Activated B cell treated with CpG ODN at 0.5 μM for 24 hours (primary cell): ENCODE data around the gene KRTAP20-1. TPM values are rescaled to one million over a fixed set of nuclear protein-coding genes. Genes with fewer than 3 reads are reported as not detected.

Source experiments
- ATAC-seq: fragments of 200-7000 bp; cut with Tn5 transposase; one replicate; pipeline ENCODE4 v1.10.0; 2021; ENCODE audit warnings: low read depth, mild to moderate bottlenecking, moderate library complexity
- CTCF ChIA-PET: fragments of 350-600 bp; sonication (Branson Sonifier 250); formaldehyde crosslinking; loops from one replicate; lab custom pipeline; 2021; ENCODE audit warnings: antibody characterized with exemption; lab: Charles Lee
- POLR2A ChIA-PET: fragments of 350-600 bp; sonication (Branson Sonifier 250); formaldehyde crosslinking; loops from one replicate; lab custom pipeline; 2021; ENCODE audit warnings: antibody characterized with exemption; lab: Charles Lee
- DNase-seq: peaks from one replicate; pipeline ENCODE4 v3.0.0; 2022
- H3K27ac Mint-ChIP-seq: one replicate; pipeline ENCODE4 v1.8.0; 2020; ENCODE audit warnings: mixed read lengths
- H3K27me3 Mint-ChIP-seq: one replicate; pipeline ENCODE4 v1.8.0; 2021; ENCODE audit warnings: mixed read lengths
- H3K36me3 Mint-ChIP-seq: one replicate; pipeline ENCODE4 v1.8.0; 2021; ENCODE audit warnings: low read depth, mixed read lengths
- H3K4me1 Mint-ChIP-seq: one replicate; pipeline ENCODE4 v1.8.0; 2021; ENCODE audit warnings: mixed read lengths
- H3K4me3 Mint-ChIP-seq: one replicate; pipeline ENCODE4 v1.8.0; 2020; ENCODE audit warnings: mild to moderate bottlenecking, mixed read lengths
- H3K9me3 Mint-ChIP-seq: one replicate; pipeline ENCODE4 v1.8.0; 2020; ENCODE audit warnings: mixed read lengths
- intact Hi-C: fragments of 100-400 bp; cut with micrococcal nuclease; formaldehyde crosslinking; loops from one replicate; pipeline ENCODE4 v1.15.1; 2024
- total RNA-seq: library from RNA; stranded (reverse); gene quantifications from 2 replicates; pipeline ENCODE4 v1.2.3, GENCODE V29; 2022
- TF ChIP-seq, protein P1 (sequence below): fragments of 200-600 bp; IDR thresholded peaks from one replicate; pipeline ENCODE4 v1.8.0; 2022; ENCODE audit warnings: antibody characterized with exemption, mild to moderate bottlenecking

KRTAP20-1 gene
- total RNA-seq, 1 donor from 2014 or later, result not detected

DNA sequence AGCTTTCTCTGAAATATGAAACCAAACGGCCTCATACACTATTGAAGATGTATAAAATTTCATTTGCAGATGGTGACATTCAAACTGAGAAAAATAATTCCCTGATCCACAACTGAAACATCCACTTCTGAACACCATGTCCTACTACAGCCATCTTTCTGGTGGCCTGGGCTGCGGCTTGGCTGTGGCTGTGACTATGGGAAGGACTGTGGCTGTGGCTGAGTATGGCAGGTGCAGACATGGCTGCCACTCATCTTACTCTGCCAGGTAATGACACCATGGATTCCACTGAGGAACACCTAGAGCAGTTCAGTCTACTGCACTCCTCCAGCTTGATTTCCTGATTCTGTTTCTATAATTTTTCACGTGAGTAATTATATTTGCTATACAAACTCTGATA is 4.3 kb downstream of the KRTAP20-1 start, which contains the start of gene KRTAP20-4:
Gene KRTAP20-4, plus strand, starts transcription at position 106 of the 400 bp plus-strand sequence.
- Mint-ChIP-seq H3K9me3 (peaks cover 10% of the 10 kb centered on the region), H3K4me1 (no peaks in the 10 kb centered on the region), H3K4me3 (no peak within 1 kb of the TSS), H3K27me3 (no peaks in the 10 kb centered on the region), H3K36me3 (no peaks in the 10 kb centered on the region), H3K27ac (no peak within 1 kb of the TSS)
- DNase-seq (no peak), ATAC-seq (no peak)
- ChIA-PET CTCF (no interaction called here), POLR2A (no interaction called here)
- intact Hi-C loops, result loop anchor here (10.0 kb wide), 1 partner anchor 74 kb away; no protein-coding TSS in a partner anchor
- TF ChIP-seq, protein P1, sequence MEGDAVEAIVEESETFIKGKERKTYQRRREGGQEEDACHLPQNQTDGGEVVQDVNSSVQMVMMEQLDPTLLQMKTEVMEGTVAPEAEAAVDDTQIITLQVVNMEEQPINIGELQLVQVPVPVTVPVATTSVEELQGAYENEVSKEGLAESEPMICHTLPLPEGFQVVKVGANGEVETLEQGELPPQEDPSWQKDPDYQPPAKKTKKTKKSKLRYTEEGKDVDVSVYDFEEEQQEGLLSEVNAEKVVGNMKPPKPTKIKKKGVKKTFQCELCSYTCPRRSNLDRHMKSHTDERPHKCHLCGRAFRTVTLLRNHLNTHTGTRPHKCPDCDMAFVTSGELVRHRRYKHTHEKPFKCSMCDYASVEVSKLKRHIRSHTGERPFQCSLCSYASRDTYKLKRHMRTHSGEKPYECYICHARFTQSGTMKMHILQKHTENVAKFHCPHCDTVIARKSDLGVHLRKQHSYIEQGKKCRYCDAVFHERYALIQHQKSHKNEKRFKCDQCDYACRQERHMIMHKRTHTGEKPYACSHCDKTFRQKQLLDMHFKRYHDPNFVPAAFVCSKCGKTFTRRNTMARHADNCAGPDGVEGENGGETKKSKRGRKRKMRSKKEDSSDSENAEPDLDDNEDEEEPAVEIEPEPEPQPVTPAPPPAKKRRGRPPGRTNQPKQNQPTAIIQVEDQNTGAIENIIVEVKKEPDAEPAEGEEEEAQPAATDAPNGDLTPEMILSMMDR, result no peak

DNA sequence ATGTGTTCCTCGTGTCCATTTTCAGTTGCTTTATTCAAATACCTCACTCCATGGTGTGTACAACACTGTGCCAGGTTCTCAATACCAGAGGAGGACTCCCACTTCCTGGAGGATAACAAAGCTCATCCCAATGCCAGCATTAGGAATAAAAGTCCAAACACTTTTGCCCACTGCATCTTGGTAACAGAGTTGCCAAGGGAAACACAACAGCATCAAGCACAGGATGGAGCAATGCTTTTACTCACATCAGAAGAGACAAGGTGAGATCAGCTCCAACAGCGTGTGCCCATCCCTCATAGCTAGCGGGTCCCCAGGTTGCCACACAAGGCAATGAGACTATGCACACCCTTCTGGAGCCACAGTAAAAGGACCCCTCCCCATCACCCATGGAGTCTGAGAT is 7.1 kb downstream of the KRTAP20-1 start:
- CTCF ChIA-PET, result no interaction called here
- TF ChIP-seq, protein P1, result no peak
- POLR2A ChIA-PET, result no interaction called here
- intact Hi-C loops, result loop anchor here (10.0 kb wide), 1 partner anchor 71 kb away; no protein-coding TSS in a partner anchor
- Mint-ChIP-seq H3K27ac (no peak overlapping the region), H3K4me3 (no peak overlapping the region), H3K4me1 (no peaks in the 10 kb centered on the region), H3K9me3 (peaks cover 8% of the 10 kb centered on the region), H3K27me3 (no peaks in the 10 kb centered on the region), H3K36me3 (no peaks in the 10 kb centered on the region)
- DNase-seq (no peak), ATAC-seq (no peak)

DNA sequence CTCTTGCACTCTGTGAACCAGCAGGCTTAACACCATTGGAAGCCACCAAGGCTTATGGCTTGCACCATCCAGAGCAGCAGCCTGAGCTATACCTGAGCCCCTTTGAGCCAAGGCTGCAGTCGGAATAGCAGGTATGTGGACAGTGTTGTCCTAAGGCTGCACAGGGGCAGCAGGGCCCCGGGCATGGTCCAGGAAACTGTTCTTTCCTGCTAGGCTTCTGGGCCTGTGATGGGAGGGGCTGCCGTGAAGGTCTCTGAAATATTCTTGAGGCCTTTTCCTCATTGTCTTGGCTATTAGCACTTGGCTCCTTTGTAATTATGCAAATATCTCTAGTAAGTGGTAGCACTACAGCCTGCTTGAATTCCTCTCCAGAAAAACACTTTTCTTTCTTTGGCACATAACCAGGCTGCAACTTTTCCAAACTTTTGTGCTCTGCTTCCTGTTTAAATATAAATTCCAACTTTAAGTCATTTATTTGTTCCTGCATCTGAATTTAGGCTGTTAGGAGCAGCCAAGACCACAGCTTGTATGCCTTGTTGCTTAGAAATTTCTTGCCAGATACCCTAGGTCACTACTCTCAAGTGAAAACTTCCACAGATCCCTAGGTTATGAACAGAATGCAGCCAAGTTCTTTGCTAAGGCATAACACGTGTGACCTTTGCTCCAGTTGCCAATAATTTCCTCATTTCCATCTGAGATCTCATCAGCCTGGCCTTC is 9.4 kb downstream of the KRTAP20-1 start:
- CTCF ChIA-PET, result no interaction called here
- no peaks in the 10 kb centered on the region for H3K4me1 Mint-ChIP-seq
- intact Hi-C loops, result loop anchor here (10.0 kb wide), 1 partner anchor 69 kb away; no protein-coding TSS in a partner anchor
- H3K9me3 Mint-ChIP-seq, result peaks cover 8% of the 10 kb centered on the region
- no peaks in the 10 kb centered on the region for H3K27me3 Mint-ChIP-seq
- H3K4me3 Mint-ChIP-seq, result no peak overlapping the region
- no peaks in the 10 kb centered on the region for H3K36me3 Mint-ChIP-seq
- TF ChIP-seq, protein P1, result no peak
- no peak overlapping the region for H3K27ac Mint-ChIP-seq
- POLR2A ChIA-PET, result no interaction called here
- no peak for ATAC-seq
- no peak for DNase-seq

DNA sequence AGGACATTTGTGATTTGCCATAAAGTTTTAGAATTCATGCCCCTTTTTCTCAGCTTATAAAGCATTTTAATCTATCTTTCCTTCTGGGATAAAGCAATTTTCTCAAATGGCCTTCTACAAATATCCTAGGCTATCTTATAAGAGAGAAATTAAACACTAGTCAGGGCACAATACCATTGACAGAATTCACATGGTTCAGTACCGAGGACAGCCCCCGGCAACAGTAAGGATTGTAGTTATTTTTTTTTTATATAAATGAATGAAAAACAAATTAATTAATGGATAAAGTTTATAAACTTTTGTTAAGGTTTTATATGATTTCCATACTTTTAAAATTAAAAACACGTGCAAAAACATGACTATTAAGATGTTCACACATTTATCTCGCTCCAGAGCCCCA is 11.9 kb downstream of the KRTAP20-1 start:
- Mint-ChIP-seq H3K27me3 (no peaks in the 10 kb centered on the region), H3K4me3 (no peak overlapping the region), H3K36me3 (no peaks in the 10 kb centered on the region), H3K4me1 (no peaks in the 10 kb centered on the region), H3K27ac (no peak overlapping the region), H3K9me3 (peaks cover 8% of the 10 kb centered on the region)
- no peak for DNase-seq
- POLR2A ChIA-PET, result no interaction called here
- TF ChIP-seq, protein P1, result no peak
- ATAC-seq, result no peak
- CTCF ChIA-PET, result no interaction called here
- intact Hi-C loops, result loop anchor here (10.0 kb wide), 1 partner anchor 67 kb away; no protein-coding TSS in a partner anchor

DNA sequence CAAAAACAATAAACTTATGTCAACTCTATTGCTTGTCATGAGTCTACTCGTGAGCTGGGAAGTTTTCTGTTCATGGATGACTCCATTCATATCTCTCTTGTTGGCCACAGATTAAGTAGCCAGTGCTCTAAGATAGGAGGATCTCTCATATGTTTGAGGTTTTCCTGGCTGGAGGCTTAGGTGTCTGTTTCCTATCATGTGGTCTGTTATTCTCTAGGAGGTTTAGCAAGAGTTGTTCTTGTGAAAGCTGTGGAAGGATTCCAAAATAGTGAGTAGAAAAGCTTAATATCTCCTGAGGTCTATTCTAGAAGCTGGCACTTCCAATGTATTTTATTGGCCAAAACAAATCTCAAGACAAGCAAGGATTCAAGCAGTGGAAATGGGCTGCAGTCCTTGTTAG is 13.0 kb downstream of the KRTAP20-1 start:
- H3K9me3 Mint-ChIP-seq, result peaks cover 8% of the 10 kb centered on the region
- no peaks in the 10 kb centered on the region for H3K27me3 Mint-ChIP-seq
- H3K36me3 Mint-ChIP-seq, result no peaks in the 10 kb centered on the region
- intact Hi-C loops, result loop anchor here (10.0 kb wide), 1 partner anchor 66 kb away; no protein-coding TSS in a partner anchor
- TF ChIP-seq, protein P1, result no peak
- ChIA-PET POLR2A (no interaction called here), CTCF (no interaction called here)
- no peak for ATAC-seq
- H3K27ac Mint-ChIP-seq, result no peak overlapping the region
- no peak for DNase-seq
- H3K4me3 Mint-ChIP-seq, result no peak overlapping the region
- H3K4me1 Mint-ChIP-seq, result no peaks in the 10 kb centered on the region
